Uterus (tissue), 2 donors: ENCODE results near the gene UBE2Q2.

ENCODE experiments used
- CTCF ChIP-seq, 4 experiments: fragments of 200-600 bp in 2 of 4; fragments of 450-650 bp in 2 of 4; sonication (generic) in 2 of 4; IDR thresholded peaks; one replicate each; pipeline ENCODE4 v1.5.1; 2016 to 2019; ENCODE audit warnings: antibody characterized with exemption in 4 of 4, mild to moderate bottlenecking in 2 of 4, moderate library complexity in 1 of 4
- POLR2A ChIP-seq, 2 donors: fragments of 450-650 bp; IDR thresholded peaks; one replicate each; pipeline ENCODE4 v1.6.1; 2016; ENCODE audit warnings: antibody characterized with exemption in 2 of 2, mild to moderate bottlenecking in 1 of 2, moderate library complexity in 1 of 2

- TF ChIP-seq POLR2A (IDR thresholded peaks at IDR 0.05) (no peak), CTCF (IDR thresholded peaks at IDR 0.05) (no peak)
These were observed 5.9 kb downstream of the UBE2Q2 start for GRCh38 chr15:75849167-75849566.
